NCI-H524 treated with DMSO at 0.1 percent for 48 hours (cell line): ENCODE measurements around the gene FAM72C.
"Not testable (repeated sequence)": the region's sequence is repeated elsewhere in the genome, so short reads cannot be mapped to it uniquely, and the experiment has no call there.

ENCODE experiments used
- DNase-seq: peaks from one replicate; lab custom pipeline; 2025; lab: John Stamatoyannopoulos, UW

Gene FAM72C

DNA sequence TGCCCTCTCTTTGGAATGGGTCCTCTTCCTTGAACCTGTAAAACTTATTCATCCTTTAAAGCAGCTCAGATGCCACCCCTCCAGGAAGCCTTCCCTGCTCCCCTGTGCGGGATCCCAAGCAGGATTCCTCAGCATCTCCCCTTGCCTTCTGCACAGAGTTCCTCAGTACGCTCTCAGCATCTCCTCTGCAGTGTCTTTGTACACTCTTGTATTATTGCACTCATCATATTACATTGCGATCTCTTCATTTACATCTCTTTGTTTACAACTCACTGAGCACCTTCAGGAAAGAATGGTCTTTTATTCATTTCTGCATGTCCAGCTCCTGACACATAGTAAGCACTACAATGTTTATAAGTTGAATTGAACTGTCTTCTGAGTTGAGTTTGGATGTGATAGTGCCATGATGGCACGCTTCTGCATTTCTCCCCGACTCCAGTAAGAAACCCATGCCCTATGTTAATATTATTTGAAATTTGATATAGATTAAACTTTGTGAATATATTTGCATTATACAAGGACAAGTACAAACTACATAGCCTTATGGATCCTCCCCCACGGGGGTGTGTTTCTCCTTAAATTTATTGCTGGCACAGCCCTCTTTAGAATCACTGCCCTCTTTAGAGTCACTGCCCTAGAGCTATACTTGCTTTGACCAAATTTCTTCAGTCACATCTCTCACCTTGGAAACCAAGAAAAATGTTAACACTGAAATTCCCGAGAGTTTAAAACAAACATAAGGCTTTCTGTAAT, 13.1 kb upstream of the FAM72C start:
- DNase-seq, result not testable (repeated sequence)

DNA sequence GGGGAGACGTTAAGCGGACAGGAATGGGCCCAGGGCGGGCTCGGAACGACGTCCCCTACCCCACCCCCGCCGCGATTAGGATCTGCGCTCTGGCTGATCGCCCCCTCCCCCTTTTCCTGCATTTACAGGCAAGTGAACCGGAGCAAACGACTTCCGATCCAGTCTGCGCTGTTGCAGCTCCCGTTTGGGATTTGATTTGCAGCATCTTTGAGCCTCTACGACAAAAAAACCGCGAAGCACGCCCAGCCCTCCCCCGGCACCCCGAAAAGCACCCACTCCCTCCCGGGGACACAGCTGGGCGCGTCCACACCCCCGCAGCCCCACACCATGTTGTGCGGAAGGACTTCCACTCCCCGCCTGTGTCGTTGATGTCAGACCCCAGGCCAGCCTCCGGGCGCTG, 2.6 kb upstream of the FAM72C start:
- DNase-seq, result not testable (repeated sequence)

GRCh38 chr1:143973876-143974414, 2.2 kb upstream of the FAM72C start:
- DNase-seq, result not testable (repeated sequence)

GRCh38 chr1:143972753-143973326, 1.1 kb upstream of the FAM72C start:
- DNase-seq, result not testable (repeated sequence)

DNA sequence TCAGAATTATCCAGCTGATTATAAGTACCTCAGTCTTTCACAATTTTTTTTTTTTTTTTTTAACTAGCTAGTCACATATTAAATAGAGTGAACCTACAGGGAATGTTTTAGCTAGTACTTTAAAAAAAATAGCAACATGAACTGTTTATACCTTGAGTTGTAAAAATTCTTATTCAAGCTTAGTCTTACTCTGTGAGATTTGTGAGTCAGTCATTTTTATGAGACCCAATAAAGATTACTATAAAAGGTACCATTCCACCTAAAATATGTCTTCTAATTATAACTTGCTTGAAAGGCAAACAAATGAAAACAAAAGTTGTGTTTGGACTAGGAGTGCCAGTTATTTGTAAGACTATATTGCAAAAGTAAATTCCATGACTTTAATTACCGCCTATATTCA, 5.9 kb downstream of the FAM72C start:
- DNase-seq, result not testable (repeated sequence)

- DNase-seq, result not testable (repeated sequence)
Observed at GRCh38 chr1:143964294-143964693, 7.5 kb downstream of the FAM72C start.

DNA sequence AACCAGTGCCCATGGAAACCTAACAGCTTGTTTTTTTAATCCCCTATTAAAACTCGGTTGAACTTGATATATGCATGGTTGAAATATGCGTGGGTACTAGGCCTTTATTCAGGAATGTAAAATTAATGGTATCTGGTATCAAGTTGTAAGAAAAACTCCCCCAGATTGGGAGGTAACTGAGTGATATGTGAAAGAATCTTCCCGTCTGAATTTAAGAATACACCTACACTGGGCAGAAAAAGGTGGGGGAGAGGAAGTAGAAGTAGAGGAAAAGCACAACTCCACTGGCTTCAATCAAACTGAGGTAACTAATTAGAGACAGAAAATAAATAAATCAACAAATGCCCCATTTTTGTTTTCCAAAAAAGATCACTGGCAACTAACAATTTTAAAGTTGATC, 15.9 kb downstream of the FAM72C start:
- DNase-seq, result not testable (repeated sequence)

DNA sequence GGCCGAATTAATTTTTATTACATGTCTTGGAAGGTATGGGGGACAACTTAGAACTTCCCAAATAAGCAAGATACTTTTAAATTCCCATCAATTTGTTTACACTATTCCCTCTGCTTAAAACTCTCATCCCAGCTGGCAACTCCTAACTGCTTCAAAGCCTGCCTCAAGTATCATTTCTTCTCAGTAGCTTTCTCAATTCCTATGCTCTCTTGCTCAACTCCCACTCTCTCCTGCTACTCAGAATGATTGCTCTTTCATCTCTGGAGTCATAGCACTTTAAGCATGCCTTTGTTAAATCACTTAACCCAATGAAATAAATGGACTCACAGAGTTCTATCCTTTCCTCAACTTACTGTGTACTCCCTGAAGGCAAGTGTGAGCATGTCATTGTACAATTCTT, 18.9 kb downstream of the FAM72C start:
- DNase-seq, result not testable (repeated sequence)

DNA sequence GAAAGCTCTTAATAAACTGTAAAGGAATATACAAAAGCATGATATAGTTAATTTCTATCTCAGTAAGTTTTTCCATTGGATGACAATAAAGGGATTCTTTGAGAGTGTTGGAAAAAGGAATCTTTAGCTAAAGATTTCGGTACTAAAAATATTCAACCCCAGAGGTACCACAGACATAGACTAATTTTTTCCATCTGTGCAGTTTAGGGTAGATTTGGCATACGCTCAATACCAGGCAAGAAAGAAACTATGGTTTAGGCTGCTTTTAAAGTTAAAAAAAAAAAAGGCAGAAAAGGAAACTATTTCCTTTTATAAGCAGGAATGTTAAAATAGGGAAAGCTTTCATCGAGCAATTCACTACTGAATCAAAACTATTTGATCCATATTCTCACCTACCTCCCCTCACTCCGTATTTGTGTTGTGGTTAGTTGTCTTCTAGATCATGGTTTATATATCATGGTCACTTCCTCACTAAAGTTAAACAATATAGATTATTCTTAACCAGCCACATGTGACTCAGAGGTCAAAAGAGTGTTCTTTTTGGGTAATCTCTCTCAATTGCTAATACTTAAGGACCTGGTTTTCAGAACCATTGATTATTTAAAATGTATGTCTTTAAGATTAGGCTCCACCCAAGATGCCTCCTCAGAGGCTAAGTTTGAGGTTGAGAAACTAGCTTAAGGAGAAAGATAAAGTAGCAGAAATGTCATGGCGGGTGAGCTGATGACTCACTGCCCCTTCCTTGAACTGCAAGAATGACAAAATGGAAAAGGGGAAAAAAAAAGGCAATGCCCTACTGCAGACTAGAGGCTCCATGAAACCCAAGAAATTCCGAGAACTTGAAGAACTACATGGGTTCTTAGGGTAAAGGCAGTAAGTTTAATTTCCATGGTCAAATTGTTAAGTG, 20.0 kb downstream of the FAM72C start:
- not testable (repeated sequence) for DNase-seq

DNA sequence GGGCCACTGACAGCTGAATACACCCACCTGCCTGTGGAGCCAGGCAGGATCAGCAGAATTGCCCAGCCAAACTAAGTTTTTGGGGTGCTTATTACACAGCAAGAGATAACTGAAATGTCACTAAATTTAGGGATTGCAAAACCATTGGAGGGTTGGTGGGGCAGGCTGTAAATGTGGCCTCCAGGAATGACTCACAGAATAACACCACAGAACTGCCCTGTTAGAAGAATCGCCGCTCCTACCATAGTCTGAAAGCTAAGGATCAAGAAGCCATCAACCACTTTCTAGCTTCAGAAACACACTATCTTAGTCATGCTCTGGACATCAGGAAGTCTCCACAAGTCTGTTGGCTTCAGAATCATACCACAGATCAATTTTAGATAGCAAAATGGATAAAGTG, 24.0 kb downstream of the FAM72C start:
- DNase-seq, result not testable (repeated sequence)

DNA sequence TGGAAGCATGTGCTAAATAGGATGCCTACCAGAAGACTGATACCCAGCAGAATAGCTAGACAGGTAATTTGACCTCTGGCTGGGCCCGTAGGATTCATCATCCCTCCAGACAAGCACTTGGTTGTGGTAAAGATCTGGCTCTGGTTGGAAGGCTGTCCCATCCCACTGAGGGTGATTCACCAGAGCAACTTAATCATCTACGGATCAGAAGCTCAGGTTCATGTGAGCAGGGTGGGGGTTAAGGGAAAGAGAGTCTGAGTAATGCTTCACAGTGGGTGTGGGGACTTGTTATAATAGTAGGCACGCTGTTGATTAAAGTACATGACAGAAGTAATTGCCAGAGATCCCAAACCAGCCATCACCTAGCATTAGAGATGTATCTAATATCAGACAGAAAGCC, 26.5 kb downstream of the FAM72C start:
- DNase-seq, result not testable (repeated sequence)

GRCh38 chr1:143944576-143945240, 27.1 kb downstream of the FAM72C start:
- not testable (repeated sequence) for DNase-seq

DNA sequence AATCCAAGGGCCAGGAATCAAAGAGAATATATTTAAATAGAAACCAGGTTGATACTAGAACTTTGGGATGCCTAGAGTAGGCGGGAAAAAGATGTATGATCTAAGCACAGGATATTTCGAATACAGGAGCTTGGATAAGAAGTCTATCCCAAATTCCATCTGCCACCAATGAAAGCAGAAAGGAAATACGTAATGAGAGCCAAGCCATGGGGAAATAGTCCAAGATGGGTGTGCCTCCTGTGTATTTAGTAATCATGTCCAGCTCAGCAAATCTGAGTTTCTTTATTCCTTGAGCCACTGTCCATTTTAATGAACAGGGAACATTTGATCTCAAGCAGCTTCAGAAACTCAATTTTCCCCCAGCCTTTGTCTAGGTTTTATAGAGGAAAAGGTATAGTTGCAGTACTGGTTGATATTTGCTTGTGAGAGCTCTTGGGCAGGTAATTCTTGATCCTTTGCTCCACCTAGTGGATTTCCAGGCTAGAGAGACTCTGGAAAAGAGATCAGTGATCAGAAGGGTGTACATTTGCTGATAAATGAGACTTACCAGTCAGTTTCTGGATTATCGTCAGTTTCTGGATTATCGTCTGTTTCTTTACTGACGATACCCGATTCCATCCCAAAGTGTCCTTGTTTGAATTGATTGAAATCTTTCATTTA, 28.3 kb downstream of the FAM72C start:
- DNase-seq, result not testable (repeated sequence)

- not testable (repeated sequence) for DNase-seq
Observed at GRCh38 chr1:143942238-143942860, 29.4 kb downstream of the FAM72C start.

DNA sequence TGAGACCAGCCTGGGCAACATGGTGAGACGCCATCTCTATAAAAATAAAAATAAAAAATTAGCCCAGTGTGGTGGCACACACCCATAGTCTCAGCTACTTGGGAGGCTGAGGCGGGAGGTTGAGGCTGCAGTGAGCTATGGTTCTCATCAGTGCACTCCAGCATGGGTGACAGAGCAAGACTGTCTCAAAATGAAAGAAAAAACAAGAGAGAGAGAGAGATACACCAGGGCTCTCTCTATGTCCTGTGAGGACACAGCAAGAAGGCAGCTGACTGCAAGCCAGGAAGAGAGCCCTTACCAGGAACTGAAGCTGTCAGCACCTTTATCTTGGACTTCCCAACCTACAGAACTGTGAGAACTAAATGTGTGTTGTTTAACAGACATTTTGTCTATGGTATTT, 32.1 kb downstream of the FAM72C start:
- DNase-seq, result not testable (repeated sequence)

DNA sequence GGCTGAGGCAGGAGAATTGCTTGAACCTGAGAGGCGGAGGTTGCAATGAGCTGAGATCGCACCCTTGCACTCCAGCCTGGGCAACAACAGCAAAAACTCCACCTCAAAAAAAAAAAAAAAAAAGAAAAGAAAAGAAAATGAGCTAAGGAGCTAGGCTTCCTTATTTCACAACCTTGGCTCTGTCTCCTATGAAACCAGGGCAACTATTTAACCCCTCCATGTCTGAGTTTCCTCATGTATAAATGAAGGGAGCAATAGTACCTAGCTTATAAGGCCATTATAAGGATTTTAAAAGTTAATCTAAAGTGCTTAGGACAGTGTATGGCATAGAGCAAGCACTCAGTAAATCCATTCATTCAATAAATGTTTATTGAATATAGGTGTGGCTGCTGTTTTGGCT, 32.9 kb downstream of the FAM72C start:
- not testable (repeated sequence) for DNase-seq

- not testable (repeated sequence) for DNase-seq
Observed at GRCh38 chr1:143936457-143937115, 35.2 kb downstream of the FAM72C start.

DNA sequence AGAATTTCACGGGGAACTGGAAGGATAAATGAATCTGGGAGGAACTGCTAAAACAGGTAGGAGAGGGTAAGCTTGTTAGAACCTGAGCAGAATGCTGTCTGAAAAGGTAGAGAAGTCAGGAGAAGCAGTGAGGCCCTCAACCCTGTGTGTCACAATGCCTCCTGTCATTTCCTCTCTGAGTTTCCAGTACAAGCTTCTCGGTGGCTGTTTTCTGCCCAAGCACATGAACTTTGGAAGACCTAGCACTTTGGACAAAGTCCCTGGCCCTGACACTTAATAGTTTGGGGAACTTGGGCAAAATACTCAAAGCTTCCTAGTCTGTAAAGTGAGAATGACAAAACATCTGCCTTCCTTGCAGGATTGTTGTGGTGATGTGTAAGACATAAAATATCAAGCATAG, 52.7 kb downstream of the FAM72C start:
- not testable (repeated sequence) for DNase-seq

DNA sequence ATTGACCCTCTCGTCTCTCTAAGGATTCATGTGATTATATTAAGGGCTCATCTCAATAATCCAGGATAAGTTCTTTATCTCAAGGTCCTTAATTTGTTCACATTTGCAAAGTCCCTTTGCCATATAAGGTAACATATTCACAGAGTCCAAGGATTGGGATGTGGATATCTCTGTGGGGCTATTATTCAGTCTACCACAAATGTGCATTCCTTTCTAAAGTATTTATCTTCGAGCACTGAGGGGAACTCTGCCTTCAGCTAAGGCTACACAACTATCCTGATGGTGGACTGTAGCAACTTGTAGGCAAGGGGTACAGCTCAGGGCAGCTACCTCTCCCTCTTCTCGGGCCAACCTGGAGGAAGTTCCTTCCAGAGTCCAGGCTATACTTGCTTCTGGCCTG, 53.2 kb downstream of the FAM72C start:
- not testable (repeated sequence) for DNase-seq

- DNase-seq, result not testable (repeated sequence)
Observed at GRCh38 chr1:143913705-143914104, 58.1 kb downstream of the FAM72C start.
